ENCODE data around the gene ADPRM. TPM values are rescaled to one million over a fixed set of nuclear protein-coding genes. Genes with fewer than 3 reads are reported as not detected.

Gene ADPRM
- total and polyA plus RNA-seq, 2 experiments from 2014 or later, result 6.8 to 8.8 TPM

DNA sequence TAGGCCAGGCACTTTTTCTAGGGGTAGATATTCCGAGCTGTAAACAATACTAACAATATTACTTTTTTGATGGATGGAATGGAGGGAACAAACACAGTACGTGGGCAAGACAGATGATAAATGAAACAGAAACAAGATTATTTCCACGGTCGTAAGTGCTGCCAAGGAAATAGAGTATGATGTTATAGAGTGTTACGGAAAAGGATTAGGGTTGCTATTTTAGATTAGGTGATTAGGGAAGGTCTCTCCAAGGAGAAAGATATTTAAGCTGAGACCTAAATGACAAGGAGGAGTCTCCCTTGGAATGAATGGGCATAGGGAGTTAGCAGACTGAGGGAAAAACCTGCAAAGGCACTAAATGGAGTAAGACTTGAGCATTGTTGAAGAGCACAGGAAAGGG, 8.3 kb downstream of the ADPRM start (continued):
- TF ChIP-seq, protein P1, sequence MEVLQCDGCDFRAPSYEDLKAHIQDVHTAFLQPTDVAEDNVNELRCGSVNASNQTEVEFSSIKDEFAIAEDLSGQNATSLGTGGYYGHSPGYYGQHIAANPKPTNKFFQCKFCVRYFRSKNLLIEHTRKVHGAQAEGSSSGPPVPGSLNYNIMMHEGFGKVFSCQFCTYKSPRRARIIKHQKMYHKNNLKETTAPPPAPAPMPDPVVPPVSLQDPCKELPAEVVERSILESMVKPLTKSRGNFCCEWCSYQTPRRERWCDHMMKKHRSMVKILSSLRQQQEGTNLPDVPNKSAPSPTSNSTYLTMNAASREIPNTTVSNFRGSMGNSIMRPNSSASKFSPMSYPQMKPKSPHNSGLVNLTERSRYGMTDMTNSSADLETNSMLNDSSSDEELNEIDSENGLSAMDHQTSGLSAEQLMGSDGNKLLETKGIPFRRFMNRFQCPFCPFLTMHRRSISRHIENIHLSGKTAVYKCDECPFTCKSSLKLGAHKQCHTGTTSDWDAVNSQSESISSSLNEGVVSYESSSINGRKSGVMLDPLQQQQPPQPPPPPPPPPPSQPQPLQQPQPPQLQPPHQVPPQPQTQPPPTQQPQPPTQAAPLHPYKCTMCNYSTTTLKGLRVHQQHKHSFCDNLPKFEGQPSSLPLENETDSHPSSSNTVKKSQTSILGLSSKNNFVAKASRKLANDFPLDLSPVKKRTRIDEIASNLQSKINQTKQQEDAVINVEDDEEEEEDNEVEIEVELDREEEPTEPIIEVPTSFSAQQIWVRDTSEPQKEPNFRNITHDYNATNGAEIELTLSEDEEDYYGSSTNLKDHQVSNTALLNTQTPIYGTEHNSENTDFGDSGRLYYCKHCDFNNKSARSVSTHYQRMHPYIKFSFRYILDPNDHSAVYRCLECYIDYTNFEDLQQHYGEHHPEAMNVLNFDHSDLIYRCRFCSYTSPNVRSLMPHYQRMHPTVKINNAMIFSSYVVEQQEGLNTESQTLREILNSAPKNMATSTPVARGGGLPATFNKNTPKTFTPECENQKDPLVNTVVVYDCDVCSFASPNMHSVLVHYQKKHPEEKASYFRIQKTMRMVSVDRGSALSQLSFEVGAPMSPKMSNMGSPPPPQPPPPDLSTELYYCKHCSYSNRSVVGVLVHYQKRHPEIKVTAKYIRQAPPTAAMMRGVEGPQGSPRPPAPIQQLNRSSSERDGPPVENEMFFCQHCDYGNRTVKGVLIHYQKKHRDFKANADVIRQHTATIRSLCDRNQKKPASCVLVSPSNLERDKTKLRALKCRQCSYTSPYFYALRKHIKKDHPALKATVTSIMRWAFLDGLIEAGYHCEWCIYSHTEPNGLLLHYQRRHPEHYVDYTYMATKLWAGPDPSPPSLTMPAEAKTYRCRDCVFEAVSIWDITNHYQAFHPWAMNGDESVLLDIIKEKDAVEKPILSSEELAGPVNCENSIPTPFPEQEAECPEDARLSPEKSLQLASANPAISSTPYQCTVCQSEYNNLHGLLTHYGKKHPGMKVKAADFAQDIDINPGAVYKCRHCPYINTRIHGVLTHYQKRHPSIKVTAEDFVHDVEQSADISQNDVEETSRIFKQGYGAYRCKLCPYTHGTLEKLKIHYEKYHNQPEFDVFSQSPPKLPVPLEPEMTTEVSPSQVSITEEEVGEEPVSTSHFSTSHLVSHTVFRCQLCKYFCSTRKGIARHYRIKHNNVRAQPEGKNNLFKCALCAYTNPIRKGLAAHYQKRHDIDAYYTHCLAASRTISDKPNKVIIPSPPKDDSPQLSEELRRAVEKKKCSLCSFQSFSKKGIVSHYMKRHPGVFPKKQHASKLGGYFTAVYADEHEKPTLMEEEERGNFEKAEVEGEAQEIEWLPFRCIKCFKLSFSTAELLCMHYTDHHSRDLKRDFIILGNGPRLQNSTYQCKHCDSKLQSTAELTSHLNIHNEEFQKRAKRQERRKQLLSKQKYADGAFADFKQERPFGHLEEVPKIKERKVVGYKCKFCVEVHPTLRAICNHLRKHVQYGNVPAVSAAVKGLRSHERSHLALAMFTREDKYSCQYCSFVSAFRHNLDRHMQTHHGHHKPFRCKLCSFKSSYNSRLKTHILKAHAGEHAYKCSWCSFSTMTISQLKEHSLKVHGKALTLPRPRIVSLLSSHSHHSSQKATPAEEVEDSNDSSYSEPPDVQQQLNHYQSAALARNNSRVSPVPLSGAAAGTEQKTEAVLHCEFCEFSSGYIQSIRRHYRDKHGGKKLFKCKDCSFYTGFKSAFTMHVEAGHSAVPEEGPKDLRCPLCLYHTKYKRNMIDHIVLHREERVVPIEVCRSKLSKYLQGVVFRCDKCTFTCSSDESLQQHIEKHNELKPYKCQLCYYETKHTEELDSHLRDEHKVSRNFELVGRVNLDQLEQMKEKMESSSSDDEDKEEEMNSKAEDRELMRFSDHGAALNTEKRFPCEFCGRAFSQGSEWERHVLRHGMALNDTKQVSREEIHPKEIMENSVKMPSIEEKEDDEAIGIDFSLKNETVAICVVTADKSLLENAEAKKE (CRISPR knock-in tag; IDR thresholded peaks at IDR 0.05), result no peak

- H3K9me3 Mint-ChIP-seq, result no peaks in the 10 kb centered on the region
- peaks cover 19% of the 10 kb centered on the region for H3K36me3 Mint-ChIP-seq (ENCODE audit: low read depth)
- no peak overlapping the region for H3K27ac Mint-ChIP-seq
- H3K27me3 Mint-ChIP-seq (ENCODE audit: insufficient read depth, low read depth, poor library complexity), result peaks cover 1% of the 10 kb centered on the region
- H3K4me1 ChIP-seq (ENCODE audit: insufficient read depth), result no peaks in the 10 kb centered on the region
- peaks cover 12% of the 10 kb centered on the region; the same call in 1 of the 2 replicates for H3K36me3 ChIP-seq (ENCODE audit: insufficient read depth)
- H3F3A ChIP-seq (replicated peaks; ENCODE audit: low read depth), result no peaks in the 10 kb centered on the region
- H3K4me2 ChIP-seq, result no peak overlapping the region
- H3K27ac ChIP-seq (ENCODE audit: low read depth), result no peak overlapping the region
- no peaks in the 10 kb centered on the region for H3K27me3 ChIP-seq (ENCODE audit: insufficient read depth)
- no peaks in the 10 kb centered on the region for H3K9me2 ChIP-seq (ENCODE audit: insufficient read depth)
- H3K4me1 Mint-ChIP-seq, result no peaks in the 10 kb centered on the region; the same call in 2 of the 3 replicates
- H3K79me2 ChIP-seq (replicated peaks; ENCODE audit: insufficient read depth), result no peaks in the 10 kb centered on the region
- ATAC-seq, result no peak
- no peak overlapping the region for H3K4me3 ChIP-seq
- H3K4me3 Mint-ChIP-seq, result no peak overlapping the region
- no peak for DNase-seq (ENCODE audit: low spot score)
- no peak overlapping the region for H2AFZ ChIP-seq
- no peaks in the 10 kb centered on the region; the same call in 1 of the 2 replicates for H4K20me1 ChIP-seq (replicated peaks; ENCODE audit: insufficient read depth)
- TF ChIP-seq ZNF331 (CRISPR knock-in tag; IDR thresholded peaks at IDR 0.05; ENCODE audit: low read depth) (no peak), ZNF114 (CRISPR knock-in tag; IDR thresholded peaks at IDR 0.05) (no peak), POLR2AphosphoS5 (IDR thresholded peaks at IDR 0.05; ENCODE audit: low read depth) (no peak), EZH2 (IDR thresholded peaks at IDR 0.05; ENCODE audit: low read depth, unreplicated experiment) (no peak), REST (IDR thresholded peaks at IDR 0.05; ENCODE audit: unreplicated experiment) (no peak), CREB1 (CRISPR knock-in tag; IDR thresholded peaks at IDR 0.05; ENCODE audit: low read depth) (no peak), EZH2phosphoT487 (IDR thresholded peaks at IDR 0.05; ENCODE audit: unreplicated experiment) (no peak), JUNB (IDR thresholded peaks at IDR 0.05; ENCODE audit: unreplicated experiment) (no peak)
- TF ChIP-seq, protein P2, sequence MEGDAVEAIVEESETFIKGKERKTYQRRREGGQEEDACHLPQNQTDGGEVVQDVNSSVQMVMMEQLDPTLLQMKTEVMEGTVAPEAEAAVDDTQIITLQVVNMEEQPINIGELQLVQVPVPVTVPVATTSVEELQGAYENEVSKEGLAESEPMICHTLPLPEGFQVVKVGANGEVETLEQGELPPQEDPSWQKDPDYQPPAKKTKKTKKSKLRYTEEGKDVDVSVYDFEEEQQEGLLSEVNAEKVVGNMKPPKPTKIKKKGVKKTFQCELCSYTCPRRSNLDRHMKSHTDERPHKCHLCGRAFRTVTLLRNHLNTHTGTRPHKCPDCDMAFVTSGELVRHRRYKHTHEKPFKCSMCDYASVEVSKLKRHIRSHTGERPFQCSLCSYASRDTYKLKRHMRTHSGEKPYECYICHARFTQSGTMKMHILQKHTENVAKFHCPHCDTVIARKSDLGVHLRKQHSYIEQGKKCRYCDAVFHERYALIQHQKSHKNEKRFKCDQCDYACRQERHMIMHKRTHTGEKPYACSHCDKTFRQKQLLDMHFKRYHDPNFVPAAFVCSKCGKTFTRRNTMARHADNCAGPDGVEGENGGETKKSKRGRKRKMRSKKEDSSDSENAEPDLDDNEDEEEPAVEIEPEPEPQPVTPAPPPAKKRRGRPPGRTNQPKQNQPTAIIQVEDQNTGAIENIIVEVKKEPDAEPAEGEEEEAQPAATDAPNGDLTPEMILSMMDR (conservative IDR thresholded peaks at IDR 0.05; ENCODE audit: low read depth in 2 of 2), result no peak
- TF ChIP-seq, protein P3, sequence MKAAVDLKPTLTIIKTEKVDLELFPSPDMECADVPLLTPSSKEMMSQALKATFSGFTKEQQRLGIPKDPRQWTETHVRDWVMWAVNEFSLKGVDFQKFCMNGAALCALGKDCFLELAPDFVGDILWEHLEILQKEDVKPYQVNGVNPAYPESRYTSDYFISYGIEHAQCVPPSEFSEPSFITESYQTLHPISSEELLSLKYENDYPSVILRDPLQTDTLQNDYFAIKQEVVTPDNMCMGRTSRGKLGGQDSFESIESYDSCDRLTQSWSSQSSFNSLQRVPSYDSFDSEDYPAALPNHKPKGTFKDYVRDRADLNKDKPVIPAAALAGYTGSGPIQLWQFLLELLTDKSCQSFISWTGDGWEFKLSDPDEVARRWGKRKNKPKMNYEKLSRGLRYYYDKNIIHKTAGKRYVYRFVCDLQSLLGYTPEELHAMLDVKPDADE (IDR thresholded peaks at IDR 0.05), result no peak
These were observed 15.9 kb downstream of the ADPRM start for GRCh38 chr17:10713318-10713717.
